BE2C (cell line): ENCODE measurements around the gene ESRRB.
A peak's percentile ranks its signal among the peaks of the same experiment; 100 is the strongest.

ENCODE experiments used
- DNase-seq: peaks from one replicate; pipeline ENCODE4 v3.0.0-alpha.2; 2020
- H3K27me3 ChIP-seq: fragments of 250-450 bp; sonication (Bioruptor Pico); 2 replicates; pipeline ENCODE4 v1.5.1; 2020; ENCODE audit warnings: mild to moderate bottlenecking
- H3K36me3 ChIP-seq: fragments of 250-450 bp; sonication (Bioruptor Pico); 2 replicates; pipeline ENCODE4 v1.5.1; 2020; ENCODE audit warnings: mild to moderate bottlenecking
- H3K4me1 ChIP-seq: fragments of 250-450 bp; sonication (Bioruptor Pico); 2 replicates; pipeline ENCODE4 v1.5.1; 2020
- H3K4me3 ChIP-seq: 2 replicates; pipeline ENCODE4 v1.5.1; 2011; ENCODE audit warnings: low read depth, low read length
- H3K9me3 ChIP-seq: fragments of 250-450 bp; sonication (Bioruptor Pico); 2 replicates; pipeline ENCODE4 v1.5.1; 2020
- CTCF ChIP-seq: IDR thresholded peaks from 2 replicates; pipeline ENCODE4 v1.5.1; 2012; ENCODE audit warnings: mild to moderate bottlenecking, low read depth, low read length

ESRRB gene

GRCh38 chr14:76465664-76466063 is 89.7 kb downstream of the ESRRB start:
- Histone ChIP-seq H3K4me3 (no peak overlapping the region), H3K4me1 (0 out of 2 replicates have a peak, but pooled peaks cover 6% of the 10 kb centered on the region), H3K9me3 (no peaks in the 10 kb centered on the region), H3K36me3 (no peaks in the 10 kb centered on the region), H3K27me3 (no peaks in the 10 kb centered on the region)
- TF ChIP-seq CTCF: no peak
- DNase-seq: no peak

- no peak overlapping the region for H3K4me3 ChIP-seq
- 0 out of 2 replicates have a peak, but pooled peaks cover 6% of the 10 kb centered on the region for H3K4me1 ChIP-seq
- no peaks in the 10 kb centered on the region for H3K36me3 ChIP-seq
- TF ChIP-seq CTCF: no peak
- no peaks in the 10 kb centered on the region for H3K9me3 ChIP-seq
- no peak for DNase-seq
- H3K27me3 ChIP-seq: no peaks in the 10 kb centered on the region
These were observed 91.8 kb downstream of the ESRRB start for GRCh38 chr14:76467711-76468155.

- no peak for TF ChIP-seq CTCF
- Histone ChIP-seq H3K4me3 (no peak overlapping the region), H3K36me3 (no peaks in the 10 kb centered on the region), H3K9me3 (no peaks in the 10 kb centered on the region), H3K27me3 (no peaks in the 10 kb centered on the region), H3K4me1 (0 out of 2 replicates have a peak, but pooled peaks cover 6% of the 10 kb centered on the region)
- DNase-seq: no peak
These were observed 96.3 kb downstream of the ESRRB start for GRCh38 chr14:76472199-76472723.

GRCh38 chr14:76473481-76474263 is 97.7 kb downstream of the ESRRB start:
- no peak overlapping the region for H3K4me3 ChIP-seq
- no peaks in the 10 kb centered on the region for H3K27me3 ChIP-seq
- no peak for DNase-seq
- H3K4me1 ChIP-seq: no peaks in the 10 kb centered on the region
- H3K36me3 ChIP-seq: no peaks in the 10 kb centered on the region
- TF ChIP-seq CTCF: peak; percentile 36
- H3K9me3 ChIP-seq: no peaks in the 10 kb centered on the region

GRCh38 chr14:76480426-76480825 is 104.5 kb downstream of the ESRRB start:
- no peak for TF ChIP-seq CTCF
- peak; percentile 33 for DNase-seq
- Histone ChIP-seq H3K27me3 (no peaks in the 10 kb centered on the region), H3K4me1 (no peaks in the 10 kb centered on the region), H3K4me3 (no peak overlapping the region), H3K9me3 (no peaks in the 10 kb centered on the region), H3K36me3 (no peaks in the 10 kb centered on the region)

GRCh38 chr14:76484355-76484754 is 108.4 kb downstream of the ESRRB start:
- Histone ChIP-seq H3K36me3 (no peaks in the 10 kb centered on the region), H3K27me3 (no peaks in the 10 kb centered on the region), H3K9me3 (no peaks in the 10 kb centered on the region), H3K4me3 (no peak overlapping the region), H3K4me1 (peaks cover 26% of the 10 kb centered on the region)
- TF ChIP-seq CTCF: peak; percentile 25; the same call in 1 of the 2 replicates
- no peak for DNase-seq
